ENCODE measurements around the gene NDC1. TPM values are rescaled to one million over a fixed set of nuclear protein-coding genes. Genes with fewer than 3 reads are reported as not detected.

Gene NDC1
- polyA plus RNA-seq, 1 of the 3 experiments (the other 2 are of a cell fraction), result 11.5 TPM

- TF ChIP-seq REST (IDR thresholded peaks at IDR 0.05; ENCODE audit: low read depth, low read length) (no peak), NRF1 (IDR thresholded peaks at IDR 0.05; ENCODE audit: low read depth, low read length) (no peak), IRF3 (IDR thresholded peaks at IDR 0.05; ENCODE audit: low read depth, low read length) (no peak)
These were observed 105.2 kb downstream of the NDC1 start (continued) for GRCh38 chr1:53732912-53733317.

GRCh38 chr1:53732409-53732808 lies 105.7 kb downstream of the NDC1 start:
- H3K27ac ChIP-seq (ENCODE audit: low read depth in 2 of 2, low read length in 1 of 2), result peak overlapping the region in 1 of 2 experiments; percentile 91; a peak in 2 of 4 replicates
- peaks cover 0 to 34% of the 10 kb centered on the region in 2 experiments; a peak in 2 of 4 replicates for H3K4me1 ChIP-seq (ENCODE audit: control insufficient read depth in 1 of 2, insufficient read depth in 2 of 2, low read depth in 1 of 2, low read length in 1 of 2)
- no peaks in the 10 kb centered on the region for H3K9me2 ChIP-seq
- peak overlapping the region; percentile 45 for H3K4me2 ChIP-seq
- CTCF ChIA-PET, result interaction anchor here (2.1 kb wide), 1 partner anchor 11 kb away, joined by 5 read pairs; no protein-coding TSS in a partner anchor
- no peaks in the 10 kb centered on the region for H3K36me3 ChIP-seq (replicated peaks in 1 of 2; ENCODE audit: control insufficient read depth in 1 of 2, insufficient read depth in 2 of 2, low read length in 1 of 2)
- peak overlapping the region; percentile 61; the same call in 1 of the 2 replicates for H3K9ac ChIP-seq
- H3K79me2 ChIP-seq (ENCODE audit: insufficient read depth), result no peaks in the 10 kb centered on the region
- POLR2A ChIA-PET, result no interaction called here
- peaks cover 30% of the 10 kb centered on the region for H3F3A ChIP-seq (replicated peaks; ENCODE audit: insufficient read depth)
- H3K27me3 ChIP-seq (ENCODE audit: insufficient read depth), result no peaks in the 10 kb centered on the region
- WGBS (ENCODE audit: low lambda C conversion rate), result 43% methylated on average over 3 of the region's 3 CpGs
- no peaks in the 10 kb centered on the region for H3K9me3 ChIP-seq
- no peak for DNase-seq
- H4K20me1 ChIP-seq (ENCODE audit: insufficient read depth), result no peaks in the 10 kb centered on the region
- H3K4me3 ChIP-seq (ENCODE audit: low read depth in 2 of 2, low read length in 1 of 2), result peak overlapping the region in 1 of 2 experiments; percentile 18; a peak in 1 of 4 replicates
- TF ChIP-seq SMC3 (IDR thresholded peaks at IDR 0.05; ENCODE audit: low read depth, low read length), result no peak
- TF ChIP-seq RCOR1 (IDR thresholded peaks at IDR 0.05; ENCODE audit: low read length), result no peak
- TF ChIP-seq NRF1 (IDR thresholded peaks at IDR 0.05; ENCODE audit: low read depth, low read length), result no peak
- no peak for TF ChIP-seq FOXM1 (IDR thresholded peaks at IDR 0.05; ENCODE audit: low read depth)
- no peak for TF ChIP-seq SIN3A (IDR thresholded peaks at IDR 0.05; ENCODE audit: borderline replicate concordance, low read depth, low read length)
- no peak for TF ChIP-seq GABPA (IDR thresholded peaks at IDR 0.05; ENCODE audit: low read depth)
- TF ChIP-seq POLR2AphosphoS5 (IDR thresholded peaks at IDR 0.05; ENCODE audit: low read depth, low read length), result no peak
- TF ChIP-seq YY1 (IDR thresholded peaks at IDR 0.05; ENCODE audit: low read depth), result no peak
- peak overlapping the region; percentile 18 for H2AFZ ChIP-seq (ENCODE audit: low read depth)

Data from SK-N-SH (cell line).